Activated CD8-positive, alpha-beta memory T cell treated with anti-CD3 and anti-CD28 coated beads, Interleukin-2, amount 50 U/mL, for 24 hours (primary cell): ENCODE results near the gene MAPK13.
"Not testable (repeated sequence)": the region's sequence is repeated elsewhere in the genome, so short reads cannot be mapped to it uniquely, and the experiment has no call there.

Source experiments
- DNase-seq: peaks from one replicate; pipeline ENCODE4 v3.0.0-alpha.2; 2020; ENCODE audit errors: extremely low read depth

The MAPK13 gene

DNA sequence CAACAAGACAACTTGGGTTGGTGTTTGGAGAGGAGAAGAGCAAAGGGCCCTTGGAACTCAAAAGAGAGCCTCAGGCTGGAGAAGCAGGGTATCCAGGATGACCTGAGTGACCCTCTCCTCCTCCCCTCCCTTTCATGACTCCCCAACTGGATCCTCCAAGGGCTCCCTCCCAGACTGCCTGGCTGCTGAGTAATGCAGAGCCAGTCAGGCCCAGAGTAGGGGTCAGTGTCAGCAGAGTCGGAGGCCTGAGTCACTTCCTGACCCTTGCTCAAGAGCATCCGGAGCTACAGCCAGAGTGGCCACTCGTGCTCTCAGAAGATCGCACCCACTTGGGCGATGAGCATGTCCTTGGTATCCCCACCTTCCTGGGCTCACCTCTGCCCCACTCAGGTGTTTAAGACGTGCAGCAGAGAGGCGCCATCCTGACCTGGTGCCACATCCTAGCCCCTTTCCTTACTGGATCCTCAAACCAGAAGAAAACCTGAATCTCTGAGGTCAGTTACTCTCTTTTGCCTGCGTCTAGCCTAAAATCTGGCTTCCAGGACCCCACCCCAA, 2.8 kb upstream of the MAPK13 start:
- DNase-seq = no peak

DNA sequence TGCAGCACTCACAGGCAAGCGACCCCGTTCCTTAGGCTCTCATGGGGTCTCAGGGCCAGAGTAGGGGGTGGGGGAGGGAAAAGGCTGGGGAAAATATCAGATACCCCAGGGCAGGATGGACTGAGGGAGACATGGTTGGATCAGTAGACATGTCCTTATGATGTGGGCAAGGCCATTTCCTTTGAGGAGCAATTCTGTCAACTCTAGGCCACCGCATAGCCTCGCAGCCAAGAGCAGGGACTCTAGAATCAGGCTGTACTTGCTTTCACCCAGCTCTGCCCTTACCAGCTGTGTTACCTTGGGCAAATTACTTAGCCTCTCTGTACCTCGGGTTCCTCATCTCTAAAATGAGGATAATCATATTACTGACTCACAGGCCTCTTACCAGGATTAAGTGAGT, 2.2 kb upstream of the MAPK13 start:
- DNase-seq = no peak

DNA sequence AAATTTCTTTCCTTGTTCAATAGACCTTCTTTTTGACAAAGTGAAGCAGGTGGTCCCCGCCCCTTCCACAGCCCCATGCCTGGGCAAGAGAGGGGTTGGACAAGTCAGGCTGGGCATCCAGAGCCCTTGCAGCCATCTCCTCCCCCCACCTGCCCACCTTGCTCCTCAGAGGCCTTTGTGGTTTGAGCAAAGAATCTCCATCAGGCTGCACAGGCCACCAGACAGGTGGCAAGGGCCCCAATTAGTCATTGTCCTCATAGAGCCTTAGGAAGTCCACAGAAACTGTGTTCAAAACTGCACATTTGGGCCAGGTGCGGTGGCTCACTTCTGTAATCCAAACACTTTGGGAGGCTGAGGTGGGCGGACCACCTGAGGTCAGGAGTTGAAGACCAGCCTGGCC, 1.5 kb upstream of the MAPK13 start:
- no peak for DNase-seq

DNA sequence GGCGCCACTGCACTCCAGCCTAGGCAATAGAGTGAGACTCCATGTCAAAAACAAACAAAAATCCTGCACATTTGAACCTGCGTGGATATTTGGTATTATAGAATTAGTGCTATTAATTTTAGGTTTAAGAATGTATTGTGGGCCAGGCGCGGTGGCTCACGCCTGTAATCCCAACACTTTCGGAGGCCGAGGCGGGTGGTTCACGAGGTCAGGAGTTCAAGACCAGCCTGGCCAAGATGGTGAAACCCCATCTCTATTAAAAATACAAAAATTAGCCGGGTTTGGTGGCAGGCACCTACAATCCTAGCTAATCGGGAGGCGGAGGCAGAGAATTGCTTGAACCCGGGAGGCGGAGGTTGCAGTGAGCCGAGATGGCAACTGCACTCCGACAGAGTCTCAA, 979 bp upstream of the MAPK13 start:
- not testable (repeated sequence) for DNase-seq

DNA sequence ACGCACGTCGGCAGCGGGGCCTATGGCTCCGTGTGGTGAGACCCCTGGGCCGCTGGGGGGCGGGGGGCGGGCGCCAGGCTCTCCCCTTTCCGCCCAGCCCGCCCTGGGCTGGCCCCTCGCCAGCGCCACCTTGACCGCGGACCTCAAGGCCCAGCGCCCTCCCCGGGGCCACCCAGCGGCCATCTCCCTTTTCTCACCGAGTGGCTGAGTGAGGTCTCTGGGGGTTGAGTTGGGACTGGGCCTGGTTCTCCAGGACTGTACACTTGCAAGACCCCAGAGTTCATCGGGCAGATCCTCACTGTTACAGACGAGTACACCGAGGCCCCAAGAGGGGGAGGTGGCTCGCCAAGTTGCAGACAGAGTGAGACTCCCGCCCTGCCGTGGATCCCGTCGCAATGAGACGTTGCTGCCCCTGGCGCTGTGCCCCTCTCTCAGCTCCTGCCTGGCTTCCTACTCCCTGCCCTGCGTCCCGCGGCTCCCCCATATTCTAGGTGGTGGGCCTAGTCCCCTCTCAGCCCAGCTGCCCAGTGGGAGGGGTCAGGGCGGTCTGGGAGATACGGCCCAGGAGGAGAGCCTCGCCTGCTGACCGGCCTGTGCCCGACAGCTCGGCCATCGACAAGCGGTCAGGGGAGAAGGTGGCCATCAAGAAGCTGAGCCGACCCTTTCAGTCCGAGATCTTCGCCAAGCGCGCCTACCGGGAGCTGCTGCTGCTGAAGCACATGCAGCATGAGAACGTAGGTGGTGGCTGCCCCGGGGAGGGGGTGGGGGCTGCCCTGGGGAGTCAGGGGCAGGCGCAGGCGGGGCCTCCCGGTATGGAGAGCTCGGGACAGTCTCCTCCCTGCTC, 576 bp downstream of the MAPK13 start:
- no peak for DNase-seq

DNA sequence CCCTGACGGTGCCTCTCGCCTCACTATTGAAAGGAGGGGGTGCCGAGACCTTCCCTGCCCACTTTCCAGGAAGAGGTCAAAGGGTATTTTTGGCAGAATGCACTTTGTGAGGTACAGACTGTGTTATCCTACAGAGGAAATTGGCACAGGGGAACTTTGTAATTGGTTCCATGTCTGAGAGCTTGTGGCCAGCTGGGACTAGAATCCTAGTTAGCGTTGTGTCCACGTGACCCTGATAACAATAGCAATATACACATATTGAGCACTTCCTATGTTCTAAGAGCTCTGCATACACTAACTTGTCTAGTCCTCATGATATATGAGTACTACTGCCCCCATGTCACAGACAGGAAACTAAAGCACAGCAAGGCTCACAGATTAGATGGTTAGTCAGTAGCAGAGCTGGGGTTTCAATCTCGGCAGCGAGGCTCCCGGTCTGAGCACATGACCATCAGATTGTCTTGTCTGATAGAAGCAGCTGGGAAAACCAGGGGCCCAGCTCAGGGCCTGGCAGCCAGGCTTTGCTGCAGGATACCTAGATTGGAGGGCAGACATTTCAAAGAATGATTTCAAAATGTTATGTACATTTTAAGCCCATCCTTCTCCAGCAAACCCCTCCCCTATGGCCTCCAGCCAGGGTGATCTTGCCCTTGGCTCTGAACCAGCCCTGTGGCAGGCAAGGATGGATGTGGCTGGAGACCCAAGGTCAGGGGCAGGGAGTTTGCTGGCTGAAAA, 1.4 kb downstream of the MAPK13 start:
- DNase-seq = no peak

DNA sequence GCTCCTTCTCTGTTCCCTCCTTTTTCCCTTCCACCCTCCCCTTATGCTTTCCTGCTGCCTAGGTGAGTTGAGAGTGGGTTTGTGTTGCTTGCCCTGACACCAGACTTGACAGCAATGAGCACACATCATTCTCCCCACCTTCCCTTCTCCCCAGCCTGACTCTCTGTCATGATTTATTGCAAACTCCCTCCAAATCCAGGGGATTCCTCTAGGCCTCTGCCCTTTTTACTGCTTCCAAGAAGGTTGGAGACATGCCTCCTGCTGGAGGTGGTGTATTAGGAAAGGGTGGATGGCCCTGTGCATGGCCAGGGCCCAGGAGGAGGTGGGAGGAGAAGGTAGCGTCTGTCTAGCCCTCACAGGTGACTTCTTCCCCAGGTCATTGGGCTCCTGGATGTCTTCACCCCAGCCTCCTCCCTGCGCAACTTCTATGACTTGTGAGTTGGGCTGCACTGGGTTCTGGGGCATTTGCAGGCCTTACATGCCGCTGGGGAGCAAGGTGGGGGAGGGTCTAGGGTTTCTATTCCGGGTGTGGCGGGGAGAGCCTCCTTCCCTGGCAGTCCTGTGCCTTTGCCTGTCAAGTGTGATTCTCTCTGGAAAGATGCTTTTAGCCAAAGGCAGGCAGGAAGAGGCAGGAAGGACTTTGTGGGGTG, 2.1 kb downstream of the MAPK13 start:
- no peak for DNase-seq

DNA sequence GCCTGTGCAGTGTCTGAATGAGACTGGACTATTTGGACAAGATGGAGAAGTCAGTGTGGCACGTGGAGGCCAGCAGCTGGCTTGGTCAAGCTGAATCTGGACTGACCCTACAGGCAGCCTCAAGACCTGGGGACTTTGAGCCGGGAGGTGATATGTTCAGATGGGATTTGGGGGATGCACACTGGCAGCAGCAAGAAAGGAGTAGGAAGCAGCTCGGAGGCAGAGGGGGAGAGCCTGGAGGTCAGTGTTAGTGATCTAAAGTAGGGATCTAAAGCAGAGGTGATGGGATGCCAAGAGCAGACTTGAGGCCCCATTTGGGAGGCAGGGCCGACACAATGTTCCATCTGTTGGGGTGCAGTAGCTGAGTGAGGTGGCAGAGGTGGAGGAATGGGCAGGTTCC, 2.8 kb downstream of the MAPK13 start:
- no peak for DNase-seq

DNA sequence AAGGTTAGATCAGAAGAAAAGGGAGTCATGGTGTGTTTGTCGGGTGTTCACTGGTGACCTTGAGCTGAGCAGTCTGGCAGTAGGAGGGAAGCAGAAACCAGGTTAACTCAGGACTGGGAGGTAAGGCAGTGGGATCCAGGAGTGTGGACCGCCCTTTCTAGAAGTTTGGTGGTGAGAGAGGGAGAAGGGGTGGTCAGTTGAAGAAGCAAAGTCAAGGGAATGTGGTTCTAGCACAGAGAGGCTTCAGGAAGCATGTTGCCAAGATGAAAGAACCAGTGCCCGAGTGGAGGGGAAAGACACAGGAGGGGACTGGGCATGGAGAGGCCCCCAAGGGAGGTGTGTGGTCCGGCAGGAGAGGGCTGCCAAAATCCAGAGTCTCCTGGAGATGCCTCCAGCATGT, 3.6 kb downstream of the MAPK13 start:
- no peak for DNase-seq

DNA sequence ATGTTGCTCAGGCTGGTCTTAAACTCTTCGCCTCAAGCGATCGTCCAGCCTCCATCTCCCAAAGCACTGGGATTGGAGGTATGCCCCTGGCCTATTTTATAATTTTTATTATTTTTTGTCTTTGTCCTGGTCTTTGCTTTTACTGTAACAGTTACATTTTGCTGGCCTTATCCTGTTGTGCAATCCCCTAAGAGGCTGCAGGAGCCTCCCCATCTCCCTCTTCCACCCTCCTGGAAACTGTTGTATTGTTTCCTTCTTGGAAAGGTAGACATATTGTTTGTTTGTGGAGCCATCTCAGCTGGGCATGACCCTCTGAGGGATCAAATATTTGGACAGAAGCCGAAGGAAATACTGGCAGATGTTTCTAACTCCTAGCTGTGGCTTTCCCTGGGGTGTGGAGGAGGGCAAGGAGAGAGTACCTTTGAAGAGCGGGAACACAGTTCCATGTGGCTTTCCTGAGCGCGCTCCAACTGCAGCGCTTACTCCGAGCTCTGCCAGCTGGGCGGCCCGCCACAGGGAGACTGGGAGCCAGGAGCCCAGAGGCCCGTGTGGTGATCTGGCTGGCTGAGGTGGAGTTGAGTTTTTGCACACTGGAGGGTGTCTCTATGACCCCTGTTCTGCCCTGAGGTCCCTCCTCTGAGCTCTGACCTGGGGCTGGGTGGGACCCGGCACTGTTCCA, 4.9 kb downstream of the MAPK13 start:
- DNase-seq = no peak

DNA sequence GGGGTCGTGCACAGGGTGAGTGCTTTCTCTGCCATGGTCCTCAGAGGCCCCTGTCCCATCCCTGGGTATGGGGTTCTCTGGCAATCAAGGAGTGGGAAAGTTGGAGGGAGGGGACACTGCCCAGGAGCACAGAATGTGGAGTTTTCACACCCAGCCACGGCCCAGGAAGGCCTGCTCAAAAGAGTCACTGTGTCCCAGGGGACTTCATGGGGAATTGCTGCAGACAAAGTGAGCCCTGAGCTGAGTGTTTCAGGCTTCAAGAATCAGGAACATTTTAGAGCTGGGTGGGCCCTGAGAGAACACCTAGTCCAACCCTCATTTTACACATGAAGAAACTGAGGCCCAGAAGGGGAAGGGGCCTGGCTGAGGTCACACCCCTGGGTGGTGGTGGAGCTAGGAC, 5.7 kb downstream of the MAPK13 start:
- no peak for DNase-seq

DNA sequence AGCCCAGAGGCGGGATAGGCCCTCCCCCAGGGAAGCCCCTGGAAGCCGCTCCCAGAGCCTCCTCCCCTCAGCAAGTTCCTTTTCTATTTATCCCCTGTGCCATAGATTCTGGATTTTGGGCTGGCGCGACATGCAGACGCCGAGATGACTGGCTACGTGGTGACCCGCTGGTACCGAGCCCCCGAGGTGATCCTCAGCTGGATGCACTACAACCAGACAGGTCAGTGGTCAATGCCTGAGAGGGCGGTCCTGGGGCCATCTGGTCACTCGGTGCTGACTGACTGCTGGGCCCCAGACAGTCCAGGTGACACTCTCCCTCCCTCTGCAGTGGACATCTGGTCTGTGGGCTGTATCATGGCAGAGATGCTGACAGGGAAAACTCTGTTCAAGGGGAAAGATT, 6.2 kb downstream of the MAPK13 start:
- no peak for DNase-seq

DNA sequence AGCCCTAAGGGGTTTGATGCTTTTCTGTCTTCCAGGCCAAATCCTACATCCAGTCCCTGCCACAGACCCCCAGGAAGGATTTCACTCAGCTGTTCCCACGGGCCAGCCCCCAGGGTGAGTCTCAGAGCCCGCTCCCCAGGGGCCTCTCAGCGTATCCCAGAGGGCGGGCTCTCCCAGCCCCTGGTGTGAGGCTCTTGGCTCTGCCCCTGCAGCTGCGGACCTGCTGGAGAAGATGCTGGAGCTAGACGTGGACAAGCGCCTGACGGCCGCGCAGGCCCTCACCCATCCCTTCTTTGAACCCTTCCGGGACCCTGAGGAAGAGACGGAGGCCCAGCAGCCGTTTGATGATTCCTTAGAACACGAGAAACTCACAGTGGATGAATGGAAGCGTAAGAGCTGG, 8.4 kb downstream of the MAPK13 start:
- DNase-seq = no peak

DNA sequence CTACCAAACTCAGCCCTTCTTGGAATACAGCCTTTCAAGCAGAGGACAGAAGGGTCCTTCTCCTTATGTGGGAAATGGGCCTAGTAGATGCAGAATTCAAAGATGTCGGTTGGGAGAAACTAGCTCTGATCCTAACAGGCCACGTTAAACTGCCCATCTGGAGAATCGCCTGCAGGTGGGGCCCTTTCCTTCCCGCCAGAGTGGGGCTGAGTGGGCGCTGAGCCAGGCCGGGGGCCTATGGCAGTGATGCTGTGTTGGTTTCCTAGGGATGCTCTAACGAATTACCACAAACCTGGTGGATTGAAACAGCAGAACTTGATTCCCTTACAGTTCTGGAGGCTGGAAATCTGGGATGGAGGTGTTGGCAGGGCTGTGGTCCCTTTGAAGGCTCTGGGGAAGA, 9.1 kb downstream of the MAPK13 start:
- DNase-seq = no peak

DNA sequence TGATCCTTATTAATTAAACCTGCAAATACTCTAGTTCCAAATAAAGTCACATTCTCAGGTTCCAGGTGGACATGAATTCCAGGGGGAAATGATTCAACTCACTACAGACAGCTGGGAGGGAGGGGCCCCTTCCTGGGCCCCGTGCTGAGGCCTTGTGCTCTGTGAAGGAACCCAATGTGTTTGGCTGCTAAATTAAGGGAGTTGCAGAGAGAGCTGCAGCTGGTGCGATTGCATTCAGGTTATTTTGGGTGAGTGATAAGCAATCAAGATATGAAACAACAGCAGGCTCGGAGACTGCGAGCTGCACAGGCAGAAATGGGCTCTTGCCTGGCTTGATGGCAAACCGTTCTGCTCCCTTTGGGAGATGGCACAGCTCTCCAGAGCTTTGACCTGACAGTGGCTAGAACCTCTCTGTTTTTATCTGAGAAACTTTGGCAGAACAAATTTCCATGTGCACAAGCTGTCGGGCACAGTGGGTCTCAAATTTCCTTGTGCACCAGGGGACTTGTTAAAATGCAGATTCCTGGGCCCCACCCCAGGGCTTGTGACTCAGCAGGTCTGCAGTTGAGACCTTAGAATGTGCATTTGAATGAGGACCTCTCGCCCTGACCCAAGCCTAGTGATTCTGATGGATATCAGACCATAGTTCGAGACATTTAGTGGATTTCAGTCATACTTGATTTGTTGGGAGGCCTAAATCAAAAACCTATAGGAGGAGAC, 9.8 kb downstream of the MAPK13 start:
- DNase-seq = no peak

DNA sequence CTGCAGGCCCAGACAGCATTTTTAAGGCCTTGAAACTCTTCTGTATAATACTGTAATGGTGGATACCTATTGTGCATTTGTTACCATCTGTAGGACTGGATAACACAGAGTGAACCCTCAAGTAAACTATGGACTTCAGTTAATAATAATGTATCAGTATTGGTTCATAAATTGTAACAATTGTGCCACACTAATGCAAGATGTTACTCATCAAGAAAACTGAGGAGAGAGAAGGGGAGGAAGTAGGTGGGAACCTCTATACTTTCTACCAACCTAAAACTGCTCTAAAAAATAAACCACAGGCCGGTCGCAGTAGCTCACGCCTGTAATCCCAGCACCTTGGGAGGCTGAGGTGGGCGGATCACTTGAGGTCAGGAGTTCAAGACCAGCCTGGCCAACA, 10.8 kb downstream of the MAPK13 start:
- no peak for DNase-seq

DNA sequence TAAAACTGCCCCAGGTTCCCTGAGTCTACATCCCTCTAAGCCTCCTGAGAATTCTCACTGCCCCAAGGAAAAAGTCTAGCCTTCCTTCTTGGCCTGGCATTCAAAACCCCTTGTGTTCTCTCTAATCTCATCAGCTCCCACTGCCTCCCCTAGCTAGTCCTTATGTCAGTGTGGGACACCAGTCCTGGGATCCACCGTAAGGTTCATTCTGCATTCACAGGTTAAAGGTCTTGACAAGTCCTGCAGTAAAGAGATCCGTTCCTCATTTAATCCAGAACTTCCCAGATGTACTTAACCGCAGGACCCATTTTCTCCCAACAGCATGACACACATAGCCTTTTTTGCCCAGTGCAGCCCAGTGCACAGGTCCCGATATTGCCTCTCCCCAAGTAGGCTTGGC, 11.6 kb downstream of the MAPK13 start:
- no peak for DNase-seq

DNA sequence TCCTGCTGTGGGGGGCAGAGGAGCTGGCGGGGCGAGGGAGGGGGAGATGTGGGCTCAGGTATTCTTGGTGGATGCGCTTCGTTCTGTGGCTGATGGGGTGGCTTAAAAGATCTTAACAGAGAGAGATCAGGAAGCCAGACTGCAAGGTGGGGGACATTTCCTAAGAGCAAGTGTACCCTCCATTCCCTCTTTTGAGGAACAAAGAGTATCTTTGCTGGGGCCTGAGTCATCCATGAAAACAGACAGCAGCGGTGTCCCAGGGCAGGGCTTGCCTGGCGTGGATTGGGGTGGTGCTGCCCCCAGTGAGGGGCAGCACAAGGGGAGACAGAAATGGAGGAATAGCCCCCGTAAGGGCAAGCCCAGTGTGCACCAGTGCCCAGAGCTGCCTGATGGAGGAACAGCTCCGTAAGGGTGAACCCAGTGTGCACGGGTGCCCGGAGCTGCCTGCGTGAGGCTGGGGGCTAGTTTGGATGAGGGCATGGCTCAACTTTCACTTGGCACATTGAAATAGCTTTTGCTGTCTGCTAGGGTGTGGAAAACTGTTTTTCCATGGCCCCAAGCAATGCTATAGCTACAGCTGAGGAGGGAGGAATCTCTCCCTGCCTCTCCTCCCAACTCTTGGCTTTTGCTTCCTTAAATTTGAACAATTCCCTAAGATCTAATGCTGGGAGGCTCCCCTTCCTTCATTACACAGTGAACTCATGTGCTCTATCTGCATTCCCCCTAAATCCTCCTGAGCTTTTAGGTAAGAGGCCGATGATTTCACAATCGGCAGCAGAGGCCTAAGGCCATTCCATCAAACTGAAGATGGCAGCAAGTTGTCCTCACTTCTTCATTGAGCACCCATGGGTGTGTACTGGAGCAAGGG, 12.9 kb downstream of the MAPK13 start:
- DNase-seq = no peak

DNA sequence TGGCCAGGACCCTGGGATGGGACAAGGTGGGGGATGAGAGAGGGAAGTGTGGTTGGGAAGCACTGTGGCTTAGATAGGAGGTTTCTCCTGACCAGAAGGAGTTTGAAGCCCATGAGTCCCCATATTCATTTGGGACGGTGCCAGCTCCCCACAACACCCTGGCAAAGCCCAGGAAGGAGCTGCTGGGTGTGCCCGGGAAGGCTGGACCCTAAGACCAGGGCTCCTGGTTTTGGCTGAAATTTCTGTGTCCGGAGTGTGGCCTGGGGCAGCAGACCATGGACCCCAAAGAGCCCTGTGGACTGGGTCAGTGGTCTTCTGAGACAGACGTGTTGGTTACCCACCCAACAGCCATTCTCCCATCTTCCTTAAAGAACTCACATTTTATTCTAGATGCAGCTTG, 15.2 kb downstream of the MAPK13 start:
- DNase-seq = no peak

DNA sequence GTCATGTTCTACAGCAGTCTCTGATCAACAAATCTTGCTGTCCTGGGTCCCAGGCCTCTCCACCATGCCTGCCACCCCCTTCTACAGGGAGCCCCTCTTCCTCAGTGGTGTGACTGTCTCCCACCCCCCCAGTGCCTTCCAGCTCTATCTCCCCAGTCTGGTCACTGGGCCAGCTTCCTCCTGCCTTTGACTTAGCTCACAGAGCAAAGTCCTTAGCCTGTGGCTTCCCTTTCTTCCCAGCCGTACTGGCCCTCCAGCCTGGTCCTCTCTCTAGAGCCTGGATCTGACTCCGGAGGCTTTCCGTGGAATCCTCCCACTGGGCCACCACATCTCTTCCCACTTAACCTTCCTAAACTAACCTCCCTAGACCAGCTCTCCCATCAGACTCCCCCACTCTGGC, 17.0 kb downstream of the MAPK13 start:
- DNase-seq = no peak
